ENCODE data around the gene FAM50A. TPM values are rescaled to one million over a fixed set of nuclear protein-coding genes. Genes with fewer than 3 reads are reported as not detected.

Gene FAM50A
- total and polyA plus RNA-seq, 2 of the 4 experiments (the other 2 are of a cell fraction), result 46.4 to 119 TPM

GRCh38 chrX:154460326-154460725, 16.4 kb downstream of the FAM50A start:
- no peak for DNase-seq
- no TSS peak for BruUV-seq (replicated peaks)

More at GRCh38 chrX:154460326-154460725, 16.4 kb downstream of the FAM50A start:
- Histone ChIP-seq H3K4ac (ENCODE audit: low read depth, low read length) (no peak overlapping the region), H2AK9ac (replicated peaks; ENCODE audit: low read depth, low read length, poor library complexity) (no peak overlapping the region), H3K36me3 (ENCODE audit: control insufficient read depth, insufficient read depth, low read length) (peaks cover 43% of the 10 kb centered on the region), H3K4me2 (ENCODE audit: low read depth, low read length) (peak overlapping the region; percentile 83; the same call in 1 of the 2 replicates), H2AFZ (replicated peaks; ENCODE audit: low read length, poor library complexity) (no peak overlapping the region), H3K23ac (ENCODE audit: low read depth, low read length) (no peak overlapping the region; the same call in 1 of the 2 replicates), H3K14ac (replicated peaks; ENCODE audit: low read depth, low read length) (no peak overlapping the region), H3K4me1 (ENCODE audit: control insufficient read depth, insufficient read depth, low read length) (peaks cover 4% of the 10 kb centered on the region; the same call in 1 of the 2 replicates), H4K91ac (ENCODE audit: insufficient read depth, low read depth, low read length) (no peak overlapping the region), H3K9me1 (ENCODE audit: insufficient read depth, low read length) (no peaks in the 10 kb centered on the region), H2BK15ac (ENCODE audit: low read depth, low read length) (no peak overlapping the region), H3K9ac (ENCODE audit: low read depth, low read length) (no peak overlapping the region; the same call in 1 of the 2 replicates), H3K79me1 (ENCODE audit: low read depth in 1 of 2, low read length in 2 of 2) (peaks cover 0 to 16% of the 10 kb centered on the region in 2 experiments; a peak in 3 of 4 replicates), H3K9me3 (ENCODE audit: control insufficient read depth, insufficient read depth, low read length) (no peaks in the 10 kb centered on the region; the same call in 1 of the 2 replicates), H2BK5ac (ENCODE audit: low read depth, low read length, poor library complexity, severe bottlenecking) (no peak overlapping the region), H2AK5ac (ENCODE audit: low read depth, low read length) (no peak overlapping the region), H3K27ac (ENCODE audit: insufficient read depth, low read length) (no peak overlapping the region; the same call in 1 of the 2 replicates), H4K20me1 (ENCODE audit: insufficient read depth, low read length) (peaks cover 39% of the 10 kb centered on the region), H4K5ac (ENCODE audit: low read depth, low read length) (no peak overlapping the region), H3K4me3 (ENCODE audit: insufficient read depth, low read depth, low read length) (peak overlapping the region; percentile 74), H3K56ac (ENCODE audit: extremely low read depth, insufficient read depth, low read length) (no peak overlapping the region), H2BK20ac (ENCODE audit: low read depth, low read length) (no peak overlapping the region), H4K8ac (ENCODE audit: low read depth in 2 of 2, low read length in 2 of 2) (no peak overlapping the region), H3K27me3 (ENCODE audit: control insufficient read depth, insufficient read depth, low read length) (no peaks in the 10 kb centered on the region), H2BK120ac (ENCODE audit: low read depth, low read length) (no peak overlapping the region), H3K18ac (ENCODE audit: low read depth, low read length) (no peak overlapping the region)
- intact Hi-C loops (cut with micrococcal nuclease), result no loop called here
- TF ChIP-seq MAZ (IDR thresholded peaks at IDR 0.05; ENCODE audit: borderline replicate concordance, low read depth, low read length) (no peak), CTCF (conservative IDR thresholded peaks at IDR 0.05; ENCODE audit: low read depth, low read length) (no peak), MXI1 (IDR thresholded peaks at IDR 0.05; ENCODE audit: borderline replicate concordance, low read depth, low read length) (no peak)
- in situ Hi-C loops (cut with MboI; ENCODE audit: low sequenced_read_pairs), result no loop called here
- CTCF ChIA-PET, result interaction anchor here (1.9 kb wide), 1 partner anchor 67 kb away, joined by 5 read pairs; no protein-coding TSS in a partner anchor
- dilution Hi-C loops (cut with HindIII; ENCODE audit: low sequenced_read_pairs, unreplicated experiment), result no loop called here
- ATAC-seq (ENCODE audit: low read depth), result no peak
- 85% methylated on average over 16 of the region's 26 CpGs; no CpG with 5 or more reads in 1 of the 2 experiments for WGBS, 2 experiments (ENCODE audit: extremely low coverage in 2 of 2, insufficient read length in 1 of 2)
- POLR2A ChIA-PET (ENCODE audit: unreplicated experiment), result no interaction called here
